ENCODE results near the gene ANKRD35.
"Not testable (repeated sequence)": the region's sequence is repeated elsewhere in the genome, so short reads cannot be mapped to it uniquely, and the experiment has no call there.

The ANKRD35 gene

GRCh38 chr1:145849356-145850160 is 36.1 kb downstream of the ANKRD35 start:
- no peak for DNase-seq

GRCh38 chr1:145847827-145848226 is 37.8 kb downstream of the ANKRD35 start:
- no peak for DNase-seq

- peak; percentile 11 for DNase-seq
These were observed 39.5 kb downstream of the ANKRD35 start for GRCh38 chr1:145846201-145846612.

- peak; percentile 78 for DNase-seq
These were observed 40.0 kb downstream of the ANKRD35 start, which contains the start of gene NUDT17 for GRCh38 chr1:145845514-145846161. NUDT17 (plus strand) TSS chr1:145845630; CDS start chr1:145845641, 11 bp downstream.

DNA sequence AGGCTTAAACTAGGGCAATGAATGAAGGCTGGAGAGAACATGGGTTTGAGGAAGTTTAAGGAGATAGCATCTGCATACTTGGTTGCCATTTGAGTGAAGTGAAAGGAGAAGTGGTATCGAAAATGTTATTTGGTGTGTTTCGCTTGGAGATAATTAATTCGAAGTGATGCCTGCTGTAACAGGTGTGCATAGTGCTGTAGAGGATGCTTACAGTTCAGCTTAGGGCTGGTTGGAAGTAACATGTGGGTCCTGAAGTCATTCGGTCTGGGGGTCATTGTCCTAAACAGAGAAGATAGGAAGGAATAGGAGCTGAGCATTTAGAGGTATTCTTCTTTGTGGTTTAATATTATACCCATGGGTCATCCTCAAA is 40.5 kb downstream of the ANKRD35 start:
- peak; percentile 78 for DNase-seq

- no peak for DNase-seq
These were observed 42.6 kb downstream of the ANKRD35 start for GRCh38 chr1:145843031-145843430.

DNA sequence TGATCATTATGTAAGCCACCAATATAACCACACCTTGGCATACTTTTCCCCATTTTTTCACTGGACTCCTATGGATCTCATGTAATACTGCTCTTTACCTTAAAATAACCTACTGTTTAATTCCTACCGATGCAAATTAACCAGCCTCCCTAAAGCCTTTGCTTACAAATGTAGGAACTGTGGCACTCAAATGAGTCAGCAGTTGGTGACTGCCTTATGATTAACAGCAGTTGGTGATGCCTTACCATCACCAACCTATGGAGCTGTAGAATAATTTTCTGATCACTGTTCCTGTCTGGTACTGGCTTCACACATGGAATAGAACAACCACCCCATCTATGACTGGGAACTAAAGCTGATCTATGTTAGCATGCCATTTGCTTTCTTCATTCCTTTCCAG is 48.0 kb downstream of the ANKRD35 start:
- no peak for DNase-seq

DNA sequence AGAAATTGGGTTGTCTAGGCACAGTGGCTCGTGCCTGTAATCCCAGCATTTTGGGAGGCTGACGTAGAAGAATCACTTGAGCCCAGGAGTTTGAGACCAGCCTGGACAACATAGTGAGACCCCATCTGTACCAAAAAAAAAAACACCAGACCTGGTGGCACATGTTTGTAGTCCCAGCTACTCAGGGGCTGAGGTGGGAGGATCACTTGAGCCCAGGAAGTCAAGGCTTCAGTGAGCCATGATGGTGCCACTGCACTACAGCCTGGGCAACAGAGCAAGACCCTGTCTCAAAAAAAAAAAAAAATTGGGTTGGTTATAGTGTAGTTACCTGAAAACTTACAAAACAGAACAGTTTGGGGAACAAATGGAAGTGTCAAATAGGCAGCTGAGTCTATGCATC is 54.9 kb downstream of the ANKRD35 start:
- DNase-seq = not testable (repeated sequence)

DNA sequence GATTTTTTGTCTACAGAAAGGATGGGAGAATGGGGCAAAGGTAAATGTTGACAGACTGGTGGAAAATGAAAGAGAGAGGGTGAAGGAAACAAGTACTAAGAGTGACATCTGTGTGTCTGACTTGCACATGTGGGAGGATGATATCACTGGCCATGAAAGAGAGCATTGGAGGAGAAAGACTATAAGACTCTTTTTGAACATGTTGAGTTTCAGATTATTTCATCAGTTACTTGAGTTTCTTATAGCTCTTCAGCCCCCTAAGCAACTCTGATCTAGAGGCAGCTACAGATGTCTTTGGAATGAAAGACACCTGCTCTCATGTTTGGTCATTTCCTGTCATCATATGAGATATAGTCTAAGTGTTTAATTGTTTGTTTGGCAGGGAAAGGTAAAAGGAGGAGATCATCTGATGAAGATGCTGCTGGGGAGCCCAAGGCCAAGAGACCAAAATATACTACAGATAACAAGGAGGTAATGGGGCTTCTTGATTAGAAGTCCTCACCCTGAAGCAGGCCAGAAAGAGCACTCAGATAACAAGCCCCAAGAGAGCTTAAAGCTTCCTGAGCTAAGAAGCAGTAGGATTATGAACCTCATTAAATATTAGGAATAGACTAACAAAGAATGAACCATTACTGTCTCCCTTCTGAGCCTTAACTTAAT is 57.2 kb downstream of the ANKRD35 start:
- no peak for DNase-seq

GRCh38 chr1:145827966-145828365 is 57.7 kb downstream of the ANKRD35 start:
- DNase-seq = no peak

- no peak for DNase-seq
These were observed 59.6 kb downstream of the ANKRD35 start for GRCh38 chr1:145826030-145826429.

DNA sequence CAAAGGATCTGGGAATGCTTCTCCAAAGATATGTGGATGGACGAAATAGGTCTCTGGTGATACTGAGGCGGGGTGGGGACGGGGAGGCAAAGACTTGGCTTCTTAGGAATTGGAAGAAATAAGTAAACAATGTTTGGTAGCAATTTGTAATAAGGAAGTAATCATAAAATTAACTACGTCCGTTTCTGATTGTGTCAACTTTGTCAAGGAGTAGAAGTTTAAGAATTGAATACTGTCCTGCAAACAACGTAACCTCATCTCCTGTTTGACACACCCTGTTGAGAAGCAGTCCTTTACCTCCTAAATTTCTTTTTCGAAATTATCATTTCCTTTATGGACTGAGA is 61.2 kb downstream of the ANKRD35 start:
- no peak for DNase-seq

DNA sequence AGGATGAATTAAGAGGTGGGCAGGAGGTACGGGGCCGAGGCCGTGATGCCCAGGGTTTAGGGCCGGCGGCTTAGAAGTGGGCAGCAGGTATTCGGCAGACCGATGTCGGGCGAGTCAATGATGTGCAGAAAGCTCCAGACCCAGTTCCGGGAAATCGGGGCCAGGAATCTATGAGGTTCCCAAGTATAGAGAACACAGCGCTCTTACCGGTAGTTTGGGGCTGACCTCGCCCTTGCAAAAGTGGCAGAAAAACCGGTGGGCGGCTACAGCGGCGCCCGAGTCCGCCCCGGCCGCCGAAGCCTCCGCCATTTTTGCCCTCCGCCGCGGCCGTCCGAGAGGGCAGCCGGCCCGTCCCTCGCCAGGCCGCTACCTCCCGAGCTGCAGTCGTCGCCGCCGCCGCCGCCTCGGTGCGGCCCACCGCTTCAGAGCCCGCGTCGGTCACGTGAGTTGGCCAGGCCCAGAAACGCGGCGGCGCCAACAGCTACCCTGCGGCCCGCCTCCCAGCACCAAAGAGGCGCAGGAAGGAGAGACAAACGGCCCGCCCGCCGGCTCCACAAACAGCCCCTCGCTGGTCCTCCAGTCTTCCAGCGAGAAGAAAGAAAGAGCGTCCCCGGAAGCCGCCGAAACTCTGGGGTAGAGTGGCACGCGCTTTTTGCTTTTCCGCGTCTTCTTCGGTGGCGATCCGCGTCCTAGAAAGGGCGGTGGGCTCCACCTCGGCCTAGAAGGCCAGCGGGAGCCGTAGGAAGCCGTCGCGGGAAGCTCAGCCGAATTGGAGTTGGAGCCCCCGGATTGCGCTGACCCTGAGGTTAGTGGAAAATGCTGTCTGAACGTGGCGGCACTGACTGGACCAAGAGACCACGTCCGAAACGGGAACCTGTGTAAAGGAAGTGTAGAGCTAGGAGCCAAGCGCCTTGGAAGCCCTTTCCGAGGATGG is 61.8 kb downstream of the ANKRD35 start, which contains the start of the genes POLR3C and RNF115:
TSS of gene POLR3C (plus strand) at position 636 of the 934 bp plus-strand sequence. CDS start 1,577 bp downstream, outside the sequence.
TSS of gene RNF115 (minus strand) at position 531 of the 934 bp plus-strand sequence. CDS start at position 309, 222 bp downstream.
- peak; percentile 94 for DNase-seq

DNA sequence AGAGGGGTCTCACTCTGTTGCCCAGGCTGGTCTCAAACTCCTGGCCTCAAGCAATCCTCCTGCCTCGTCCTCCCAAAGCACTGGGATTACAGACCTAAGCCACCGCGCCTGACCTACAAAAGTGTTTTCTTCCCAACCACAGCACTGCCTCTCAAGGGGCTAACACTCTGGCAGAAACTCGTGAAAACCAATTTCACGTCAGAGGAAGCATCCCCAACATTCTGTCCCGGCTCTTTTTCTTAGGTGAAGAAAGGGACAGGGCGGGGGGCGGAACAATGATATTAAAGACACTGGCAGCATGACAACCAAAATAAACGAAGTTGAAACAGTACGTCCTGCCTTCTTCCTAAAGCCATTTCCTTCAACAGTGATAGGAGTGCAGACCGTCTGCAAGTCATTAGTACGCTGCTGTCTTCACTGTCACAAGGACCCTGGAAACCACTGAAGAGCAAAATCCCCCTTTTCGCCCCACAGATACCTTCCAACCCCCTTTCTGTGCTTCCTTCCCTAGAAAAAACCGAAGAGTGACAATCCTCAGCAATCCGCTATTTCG is 62.8 kb downstream of the ANKRD35 start:
- DNase-seq = not testable (repeated sequence)

- DNase-seq = not testable (repeated sequence)
These were observed 67.6 kb downstream of the ANKRD35 start for GRCh38 chr1:145818095-145818494.

Data from NCI-H1694 treated with DMSO at 0.1 percent for 48 hours (cell line).